Hepatocyte (in vitro differentiated cells): ENCODE measurements around the gene ADCY4. TPM values are rescaled to one million over a fixed set of nuclear protein-coding genes. Genes with fewer than 3 reads are reported as not detected.

Experiments
- DNase-seq: peaks from one replicate; pipeline ENCODE4 v3.0.0-alpha.2; 2016; ENCODE audit warnings: low spot score
- H2AFZ ChIP-seq: fragments of 200-600 bp; sonication (generic); 2 replicates; pipeline ENCODE4 v1.6.0; 2016; ENCODE audit warnings: antibody characterized with exemption, mild to moderate bottlenecking
- H3K27ac ChIP-seq: fragments of 200-600 bp; sonication (generic); 2 replicates; pipeline ENCODE4 v1.5.1; 2016; ENCODE audit warnings: mild to moderate bottlenecking
- H3K27me3 ChIP-seq: fragments of 200-600 bp; sonication (generic); 2 replicates; pipeline ENCODE4 v1.6.1; 2016
- H3K36me3 ChIP-seq: fragments of 200-600 bp; sonication (generic); replicated peaks from 2 replicates; pipeline ENCODE4 v1.5.1; 2016; ENCODE audit warnings: low read depth; ENCODE audit not compliant: insufficient read depth
- H3K4me1 ChIP-seq: fragments of 200-600 bp; sonication (generic); 2 replicates; pipeline ENCODE4 v1.5.1; 2016; ENCODE audit warnings: mild to moderate bottlenecking, moderate library complexity; ENCODE audit not compliant: insufficient read depth
- H3K4me2 ChIP-seq: fragments of 200-600 bp; sonication (generic); 2 replicates; pipeline ENCODE4 v1.6.0; 2016
- H3K4me3 ChIP-seq: fragments of 200-600 bp; sonication (generic); 2 replicates; pipeline ENCODE4 v1.5.1; 2016; ENCODE audit warnings: mild to moderate bottlenecking
- H3K79me2 ChIP-seq: fragments of 200-600 bp; sonication (generic); 2 replicates; pipeline ENCODE4 v1.6.0; 2017; ENCODE audit warnings: mild to moderate bottlenecking
- H3K9me2 ChIP-seq: fragments of 200-600 bp; sonication (generic); replicated peaks from 2 replicates; pipeline ENCODE4 v1.6.0; 2017; ENCODE audit warnings: mild to moderate bottlenecking; ENCODE audit not compliant: insufficient read depth
- H3K9me3 ChIP-seq: fragments of 200-600 bp; sonication (generic); 2 replicates; pipeline ENCODE4 v1.5.1; 2016; ENCODE audit warnings: low read depth, mild to moderate bottlenecking
- H4K20me1 ChIP-seq: fragments of 200-600 bp; sonication (generic); 2 replicates; pipeline ENCODE4 v1.6.0; 2016; ENCODE audit warnings: mild to moderate bottlenecking; ENCODE audit not compliant: insufficient read depth, poor library complexity, severe bottlenecking
- EZH2 ChIP-seq: fragments of 200-600 bp; sonication (generic); IDR thresholded peaks from 2 replicates; pipeline ENCODE4 v1.6.1; 2016; ENCODE audit warnings: antibody characterized with exemption, mild to moderate bottlenecking, borderline replicate concordance
- EZH2phosphoT487 ChIP-seq: fragments of 200-600 bp; sonication (generic); IDR thresholded peaks from one replicate; pipeline ENCODE4 v1.6.1; 2018; ENCODE audit warnings: antibody characterized with exemption, mild to moderate bottlenecking, low read depth, moderate library complexity; ENCODE audit not compliant: unreplicated experiment, severe bottlenecking
- WGBS: methylation state at CpG from one replicate; pipeline ENCODE4 v1.1.6; 2016; ENCODE audit warnings: low lambda C conversion rate; ENCODE audit errors: missing lambda C conversion rate; 5-methylcytosine and 5-hydroxymethylcytosine counted together
- polyA plus RNA-seq: library from polyadenylated mRNA; unstranded; fragments of >200 nt; fragmentation: Nextera tagmentation; extraction: Ambion mirVana; gene quantifications from 2 replicates; pipeline ENCODE4 v1.2.1, GENCODE V29; 2016
- total RNA-seq: library from RNA; depleted of rRNA; stranded (reverse); fragments of >200 nt; gene quantifications from 2 replicates; pipeline ENCODE4 v1.2.3, GENCODE V29; 2014
- TF ChIP-seq, protein P1 (sequence below): fragments of 200-600 bp; sonication (generic); IDR thresholded peaks from 2 replicates; pipeline ENCODE4 v1.5.1; 2016; ENCODE audit warnings: antibody characterized with exemption, mild to moderate bottlenecking; ENCODE audit not compliant: poor library complexity

Gene ADCY4
- total and polyA plus RNA-seq, 2 experiments from 2014 or later, result 0.63 to 1.3 TPM

GRCh38 chr14:24292118-24292807, 42.6 kb downstream of the ADCY4 start:
- Histone ChIP-seq H3K9me2 (no peaks in the 10 kb centered on the region), H4K20me1 (no peaks in the 10 kb centered on the region), H3K4me1 (peaks cover 3% of the 10 kb centered on the region), H3K27me3 (no peaks in the 10 kb centered on the region), H3K36me3 (no peaks in the 10 kb centered on the region), H3K27ac (no peak overlapping the region), H3K79me2 (no peaks in the 10 kb centered on the region), H3K4me2 (no peak overlapping the region), H3K9me3 (no peaks in the 10 kb centered on the region), H2AFZ (no peak overlapping the region), H3K4me3 (no peak overlapping the region)
- DNase-seq, result no peak
- TF ChIP-seq, protein P1, sequence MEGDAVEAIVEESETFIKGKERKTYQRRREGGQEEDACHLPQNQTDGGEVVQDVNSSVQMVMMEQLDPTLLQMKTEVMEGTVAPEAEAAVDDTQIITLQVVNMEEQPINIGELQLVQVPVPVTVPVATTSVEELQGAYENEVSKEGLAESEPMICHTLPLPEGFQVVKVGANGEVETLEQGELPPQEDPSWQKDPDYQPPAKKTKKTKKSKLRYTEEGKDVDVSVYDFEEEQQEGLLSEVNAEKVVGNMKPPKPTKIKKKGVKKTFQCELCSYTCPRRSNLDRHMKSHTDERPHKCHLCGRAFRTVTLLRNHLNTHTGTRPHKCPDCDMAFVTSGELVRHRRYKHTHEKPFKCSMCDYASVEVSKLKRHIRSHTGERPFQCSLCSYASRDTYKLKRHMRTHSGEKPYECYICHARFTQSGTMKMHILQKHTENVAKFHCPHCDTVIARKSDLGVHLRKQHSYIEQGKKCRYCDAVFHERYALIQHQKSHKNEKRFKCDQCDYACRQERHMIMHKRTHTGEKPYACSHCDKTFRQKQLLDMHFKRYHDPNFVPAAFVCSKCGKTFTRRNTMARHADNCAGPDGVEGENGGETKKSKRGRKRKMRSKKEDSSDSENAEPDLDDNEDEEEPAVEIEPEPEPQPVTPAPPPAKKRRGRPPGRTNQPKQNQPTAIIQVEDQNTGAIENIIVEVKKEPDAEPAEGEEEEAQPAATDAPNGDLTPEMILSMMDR, result no peak
- no peak for TF ChIP-seq EZH2
- TF ChIP-seq EZH2phosphoT487, result no peak
- WGBS, result 96% methylated on average over 11 of the region's 11 CpGs

- H3K4me1 ChIP-seq, result no peaks in the 10 kb centered on the region
- WGBS, result 74% methylated on average over 3 of the region's 3 CpGs
- DNase-seq, result no peak
- H3K9me2 ChIP-seq, result no peaks in the 10 kb centered on the region
- H3K27ac ChIP-seq, result no peak overlapping the region
- TF ChIP-seq EZH2phosphoT487, result no peak
- TF ChIP-seq, protein P1, result no peak
- TF ChIP-seq EZH2, result no peak
- H3K79me2 ChIP-seq, result no peaks in the 10 kb centered on the region
- no peak overlapping the region for H3K4me2 ChIP-seq
- no peak overlapping the region for H3K4me3 ChIP-seq
- no peaks in the 10 kb centered on the region for H4K20me1 ChIP-seq
- no peaks in the 10 kb centered on the region for H3K27me3 ChIP-seq
- H2AFZ ChIP-seq, result no peak overlapping the region
- H3K9me3 ChIP-seq, result no peaks in the 10 kb centered on the region
- no peaks in the 10 kb centered on the region for H3K36me3 ChIP-seq
Measured at GRCh38 chr14:24291446-24292117, 43.3 kb downstream of the ADCY4 start.

DNA sequence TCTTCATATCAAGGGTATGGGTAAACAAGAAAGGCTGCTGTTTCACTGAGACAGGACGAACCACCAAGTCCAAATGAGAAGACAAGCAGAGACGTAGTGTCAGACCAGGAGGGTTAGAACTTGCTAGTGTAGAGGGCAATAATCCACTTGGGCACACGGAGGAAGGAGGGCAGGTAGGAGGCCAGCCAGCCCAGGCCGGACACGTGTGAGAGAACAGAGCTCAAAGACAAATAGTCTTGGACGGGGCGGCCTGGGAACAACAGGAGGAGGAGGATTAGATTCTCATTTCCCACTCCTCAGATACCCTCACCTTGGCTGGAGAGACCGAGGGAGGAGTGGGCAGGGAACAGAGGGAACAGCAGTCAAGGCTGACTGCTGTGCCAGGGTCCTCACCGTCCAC, 44.1 kb downstream of the ADCY4 start:
- Histone ChIP-seq H4K20me1 (no peaks in the 10 kb centered on the region), H3K4me1 (no peaks in the 10 kb centered on the region), H2AFZ (no peak overlapping the region), H3K9me3 (no peaks in the 10 kb centered on the region), H3K9me2 (no peaks in the 10 kb centered on the region), H3K4me2 (no peak overlapping the region), H3K27me3 (no peaks in the 10 kb centered on the region), H3K36me3 (no peaks in the 10 kb centered on the region), H3K4me3 (no peak overlapping the region), H3K79me2 (no peaks in the 10 kb centered on the region), H3K27ac (no peak overlapping the region)
- TF ChIP-seq, protein P1, result no peak
- TF ChIP-seq EZH2, result no peak
- TF ChIP-seq EZH2phosphoT487, result no peak
- 87% methylated on average over 9 of the region's 9 CpGs for WGBS
- DNase-seq, result no peak
